GM19452 (cell line): ENCODE measurements around the gene BCAT1.
"Not testable (repeated sequence)": the region's sequence is repeated elsewhere in the genome, so short reads cannot be mapped to it uniquely, and the experiment has no call there.

Experiments
- ATAC-seq: cut with Tn5 transposase; IDR thresholded peaks from one replicate; pipeline ENCODE4 v1.9.1; 2021; ENCODE audit not compliant: unreplicated experiment

Gene BCAT1

DNA sequence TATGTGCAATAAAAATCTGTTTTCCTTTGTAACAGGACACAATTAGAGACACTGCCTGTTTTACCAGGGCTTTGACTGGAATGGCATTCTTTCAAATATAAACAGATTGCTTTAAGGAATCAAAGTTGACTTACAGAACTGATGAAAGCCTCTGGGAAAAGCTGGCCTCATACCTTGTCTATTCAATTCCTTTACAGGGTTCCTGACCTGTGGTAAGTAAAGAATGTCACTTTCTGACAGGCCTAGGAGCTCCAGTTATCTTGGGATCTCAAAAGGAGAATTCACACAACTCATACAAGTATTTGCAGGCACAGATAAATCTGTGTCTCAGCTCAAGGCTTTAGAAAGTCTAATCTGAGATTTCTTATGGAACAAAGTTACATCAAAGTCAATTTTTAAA is 88.4 kb downstream of the BCAT1 start:
- no peak for ATAC-seq

- no peak for ATAC-seq
Measured at GRCh38 chr12:24856541-24856940, 92.4 kb downstream of the BCAT1 start.

- no peak for ATAC-seq
Measured at GRCh38 chr12:24854908-24855307, 94.0 kb downstream of the BCAT1 start.

GRCh38 chr12:24854017-24854416 is 94.9 kb downstream of the BCAT1 start:
- no peak for ATAC-seq

GRCh38 chr12:24853588-24853987 is 95.3 kb downstream of the BCAT1 start:
- no peak for ATAC-seq

GRCh38 chr12:24853094-24853493 is 95.8 kb downstream of the BCAT1 start:
- ATAC-seq: no peak

GRCh38 chr12:24852420-24852819 is 96.5 kb downstream of the BCAT1 start:
- no peak for ATAC-seq

DNA sequence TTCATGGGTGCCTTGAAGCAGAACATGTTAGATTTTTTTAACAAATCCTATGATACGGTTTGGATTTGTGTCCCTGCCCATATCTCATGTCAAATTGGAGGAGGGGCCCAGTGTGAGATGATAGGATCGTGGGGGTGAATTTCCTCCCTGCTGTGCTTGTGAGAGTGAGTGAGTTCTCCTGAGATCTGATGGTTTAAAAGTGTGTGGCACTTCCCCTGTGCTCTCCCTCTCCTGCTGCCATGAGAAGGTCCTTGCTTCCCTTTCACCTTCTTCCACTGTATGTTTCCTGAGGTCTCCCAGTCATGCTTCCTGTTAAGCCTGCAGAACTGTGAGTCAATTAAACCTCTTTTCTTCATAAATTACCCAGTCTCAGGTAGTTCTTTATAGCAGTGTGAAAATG is 97.0 kb downstream of the BCAT1 start:
- not testable (repeated sequence) for ATAC-seq

- ATAC-seq: no peak
Measured at GRCh38 chr12:24851341-24851740, 97.6 kb downstream of the BCAT1 start.

- ATAC-seq: no peak
Measured at GRCh38 chr12:24850496-24850895, 98.4 kb downstream of the BCAT1 start.

GRCh38 chr12:24848941-24849477 is 99.9 kb downstream of the BCAT1 start:
- ATAC-seq: no peak

- no peak for ATAC-seq
Measured at GRCh38 chr12:24846689-24847088, 102.2 kb downstream of the BCAT1 start.

DNA sequence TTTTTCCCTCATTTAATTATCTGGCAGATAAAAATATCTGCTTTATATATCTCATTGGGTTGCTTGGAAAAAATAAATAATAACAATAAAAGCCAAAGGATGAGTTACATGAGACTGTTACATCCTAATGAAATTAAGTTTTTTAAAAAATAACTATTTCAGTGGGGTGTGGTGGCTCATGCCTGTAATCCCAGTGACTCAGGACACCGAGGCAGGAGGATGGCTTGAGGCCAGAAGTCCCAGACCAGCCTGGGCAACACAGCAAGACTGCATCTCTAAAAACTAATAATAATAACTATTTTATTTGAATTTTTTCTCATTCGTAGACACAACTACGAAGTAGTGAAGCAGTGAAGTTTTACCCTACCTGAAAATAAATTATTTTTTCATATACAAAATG is 103.3 kb downstream of the BCAT1 start:
- no peak for ATAC-seq

- no peak for ATAC-seq
Measured at GRCh38 chr12:24840046-24840800, 108.7 kb downstream of the BCAT1 start.

GRCh38 chr12:24839268-24839791 is 109.6 kb downstream of the BCAT1 start:
- peak; percentile 87 for ATAC-seq

DNA sequence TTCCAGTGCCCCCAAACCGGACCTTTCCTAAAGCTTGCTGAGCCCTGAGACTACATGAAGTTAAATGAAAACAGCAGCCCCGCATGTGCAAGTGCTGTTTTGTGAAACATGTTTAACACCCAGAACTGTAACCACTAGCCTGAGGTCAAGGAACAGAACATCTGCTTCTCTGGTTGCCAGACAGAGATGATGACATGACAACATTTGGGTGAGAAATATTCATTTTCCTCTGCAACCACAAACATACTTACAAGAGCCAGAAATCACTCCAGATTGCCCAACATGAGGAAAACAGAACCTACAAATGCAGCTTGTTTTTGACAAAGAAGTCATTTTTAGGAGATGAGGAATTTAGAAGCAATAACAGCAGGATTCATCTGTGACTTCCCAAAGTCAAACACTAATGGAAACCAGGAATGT is 110.4 kb downstream of the BCAT1 start:
- ATAC-seq: peak; percentile 58

GRCh38 chr12:24835377-24835776 is 113.5 kb downstream of the BCAT1 start:
- no peak for ATAC-seq

- ATAC-seq: no peak
Measured at GRCh38 chr12:24833513-24833912, 115.4 kb downstream of the BCAT1 start.

DNA sequence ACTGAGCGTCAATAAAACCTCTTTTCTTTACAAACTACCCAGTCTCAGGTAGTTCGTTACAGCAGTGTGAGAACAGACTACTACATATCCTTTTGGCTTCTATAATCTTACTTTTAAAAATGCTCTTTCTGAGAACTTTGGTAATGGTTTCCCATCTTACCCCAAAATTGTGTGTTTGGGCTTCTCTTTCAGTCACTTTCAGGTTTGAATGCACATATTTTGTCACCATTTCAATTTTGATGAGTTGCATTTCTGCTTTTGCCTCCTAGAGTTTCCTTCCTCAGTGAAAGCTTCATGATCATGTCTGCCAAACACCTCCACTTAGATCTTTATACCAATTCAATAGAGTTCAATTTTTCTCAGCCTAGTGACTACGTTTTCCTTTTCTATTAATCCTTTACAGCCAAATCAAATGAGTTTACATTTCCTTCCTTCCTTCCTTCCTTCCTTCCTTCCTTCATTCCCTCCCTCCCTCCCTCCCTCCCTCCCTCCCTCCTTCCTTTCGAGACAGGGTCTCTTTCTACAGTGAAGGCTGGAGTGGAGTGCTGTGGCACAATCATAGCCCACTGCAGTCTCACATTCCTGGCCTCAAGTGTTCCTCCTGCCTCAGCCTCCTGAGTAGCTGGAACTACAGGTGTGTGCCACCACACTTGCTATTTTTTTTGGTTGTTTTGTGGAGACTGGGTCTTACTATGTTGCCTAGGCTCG is 124.9 kb downstream of the BCAT1 start:
- no peak for ATAC-seq

DNA sequence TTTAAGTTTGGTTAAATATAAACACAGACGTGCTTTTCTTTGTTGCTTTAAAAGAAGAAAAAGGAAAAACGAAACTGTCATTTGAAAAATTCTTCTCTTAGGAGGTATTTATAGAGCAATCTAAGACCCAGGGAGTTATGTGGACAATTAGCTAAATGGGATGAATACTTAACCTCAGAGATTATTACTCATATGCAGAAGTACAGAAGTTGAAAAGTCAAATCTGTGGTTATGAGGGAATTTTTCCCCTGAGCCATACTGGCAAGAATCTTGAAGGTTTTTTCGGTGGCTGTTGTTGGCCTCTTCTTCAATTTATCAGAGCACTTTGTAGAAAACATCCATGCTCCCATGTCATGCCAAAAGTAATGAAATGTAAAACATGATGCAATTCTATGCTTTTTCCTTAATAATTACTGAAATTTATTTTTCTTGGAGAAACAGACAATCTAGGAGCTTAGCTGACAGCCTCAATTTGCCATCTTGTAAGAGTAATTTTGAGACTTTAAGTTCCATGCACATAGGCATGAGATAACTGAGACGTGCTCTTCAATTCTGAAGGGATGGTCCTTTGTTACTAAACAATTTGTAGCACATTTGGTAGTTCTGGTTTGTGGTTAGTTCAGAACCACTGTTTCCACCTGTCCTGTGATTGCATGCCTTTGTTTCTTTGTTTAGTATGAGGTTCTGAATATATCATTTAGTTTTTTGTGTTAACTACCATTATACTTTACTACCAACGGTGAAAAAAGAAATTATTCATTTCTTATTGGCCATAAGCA is 126.6 kb downstream of the BCAT1 start:
- ATAC-seq: peak; percentile 85

DNA sequence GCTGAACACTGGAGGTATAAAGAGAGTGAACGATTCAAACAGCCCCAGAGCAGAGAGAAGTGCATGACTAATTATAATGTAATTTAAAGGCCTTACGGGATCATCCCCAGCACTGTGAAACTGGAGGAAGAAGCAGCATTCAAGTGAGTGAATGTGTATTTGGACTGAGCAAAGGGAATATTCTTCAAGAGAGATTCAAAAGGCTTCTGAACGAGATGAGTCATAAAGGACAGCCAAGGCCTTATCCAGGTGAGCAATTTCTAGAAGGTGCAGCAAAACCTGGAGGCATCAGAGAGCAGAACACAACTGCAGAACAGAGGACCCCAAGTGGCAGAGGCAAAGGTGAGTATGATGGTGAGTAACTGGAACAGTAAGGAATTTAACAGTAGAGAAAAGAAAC is 127.2 kb downstream of the BCAT1 start:
- ATAC-seq: peak; percentile 42
